Gastrocnemius medialis (tissue), 4 donors: ENCODE data around the gene ATP11A. TPM values are rescaled to one million over a fixed set of nuclear protein-coding genes. Genes with fewer than 3 reads are reported as not detected.
"Not testable (repeated sequence)": the region's sequence is repeated elsewhere in the genome, so short reads cannot be mapped to it uniquely, and the experiment has no call there.

Source experiments
- ATAC-seq, 2 donors: fragments of 150-250 bp; one replicate each; pipeline ENCODE4 v1.9.1; 2016
- DNase-seq, 2 donors: peaks; one replicate each; pipeline ENCODE4 v3.0.0-alpha.2; 2019
- H3K27ac ChIP-seq, 4 donors: fragments of 200-600 bp; sonication (generic); 1 replicate in 1 of 4; 2 replicates in 3 of 4; pipeline ENCODE4 v1.5.1; 2016 to 2018; ENCODE audit warnings: mild to moderate bottlenecking in 2 of 4, moderate library complexity in 1 of 4
- H3K27me3 ChIP-seq, 3 donors: fragments of 200-600 bp; sonication (generic) in 2 of 3; 1 replicate in 1 of 3; 2 replicates in 2 of 3; pipeline versions ENCODE4 v1.5.1 to v1.6.0; 2016 to 2019; ENCODE audit warnings: mild to moderate bottlenecking in 1 of 3, moderate library complexity in 1 of 3
- H3K36me3 ChIP-seq, 2 donors: fragments of 200-600 bp; sonication (generic) in 1 of 2; one replicate each; pipeline ENCODE4 v1.5.1; 2017 to 2018
- H3K4me1 ChIP-seq, 2 donors: fragments of 200-600 bp; sonication (generic) in 1 of 2; one replicate each; pipeline ENCODE4 v1.5.1; 2016 to 2017; ENCODE audit warnings: mild to moderate bottlenecking in 2 of 2
- H3K4me3 ChIP-seq, 4 donors: fragments of 200-600 bp; sonication (generic) in 3 of 4; 1 replicate in 1 of 4; 2 replicates in 3 of 4; pipeline ENCODE4 v1.5.1; 2016 to 2019; ENCODE audit warnings: mild to moderate bottlenecking in 2 of 4
- H3K9me3 ChIP-seq, 3 donors: fragments of 200-600 bp; sonication (generic) in 2 of 3; 1 replicate in 1 of 3; 2 replicates in 2 of 3; pipeline ENCODE4 v1.5.1; 2016 to 2019
- CTCF ChIP-seq, 5 experiments: fragments of 450-650 bp in 3 of 5; fragments of 200-600 bp in 2 of 5; sonication (generic) in 2 of 5; IDR thresholded peaks in 4 of 5; conservative IDR thresholded peaks in 1 of 5; 1 replicate in 4 of 5; 2 replicates in 1 of 5; pipeline ENCODE4 v1.5.1; 2016 to 2019; ENCODE audit warnings: antibody characterized with exemption in 5 of 5, mild to moderate bottlenecking in 3 of 5, moderate library complexity in 3 of 5
- POLR2A ChIP-seq, 2 donors: fragments of 450-650 bp; IDR thresholded peaks; one replicate each; pipeline ENCODE4 v1.6.1; 2017; ENCODE audit warnings: antibody characterized with exemption in 2 of 2, mild to moderate bottlenecking in 2 of 2, moderate library complexity in 2 of 2
- in situ Hi-C, 4 donors: fragments of 200-750 bp; cut with MboI; loops; one replicate each; pipeline versions ENCODE4 v1.15.0 to v1.8.0; 2017; ENCODE audit warnings: low sequenced_read_pairs in 4 of 4
- intact Hi-C: fragments of 100-400 bp; cut with DNase I; formaldehyde crosslinking; loops from one replicate; pipeline ENCODE4 v1.15.1; 2023; ENCODE audit warnings: low total_unique reads
- total RNA-seq, 4 donors: library from RNA; depleted of rRNA; stranded (reverse); fragments of >200 nt; gene quantifications; one replicate each; pipeline versions ENCODE4 v1.1.0 to v1.2.3, GENCODE V29; 2016

ATP11A gene
- total RNA-seq, 4 donors from 2014 or later: 10.0 to 14.2 (median 12.6) TPM

DNA sequence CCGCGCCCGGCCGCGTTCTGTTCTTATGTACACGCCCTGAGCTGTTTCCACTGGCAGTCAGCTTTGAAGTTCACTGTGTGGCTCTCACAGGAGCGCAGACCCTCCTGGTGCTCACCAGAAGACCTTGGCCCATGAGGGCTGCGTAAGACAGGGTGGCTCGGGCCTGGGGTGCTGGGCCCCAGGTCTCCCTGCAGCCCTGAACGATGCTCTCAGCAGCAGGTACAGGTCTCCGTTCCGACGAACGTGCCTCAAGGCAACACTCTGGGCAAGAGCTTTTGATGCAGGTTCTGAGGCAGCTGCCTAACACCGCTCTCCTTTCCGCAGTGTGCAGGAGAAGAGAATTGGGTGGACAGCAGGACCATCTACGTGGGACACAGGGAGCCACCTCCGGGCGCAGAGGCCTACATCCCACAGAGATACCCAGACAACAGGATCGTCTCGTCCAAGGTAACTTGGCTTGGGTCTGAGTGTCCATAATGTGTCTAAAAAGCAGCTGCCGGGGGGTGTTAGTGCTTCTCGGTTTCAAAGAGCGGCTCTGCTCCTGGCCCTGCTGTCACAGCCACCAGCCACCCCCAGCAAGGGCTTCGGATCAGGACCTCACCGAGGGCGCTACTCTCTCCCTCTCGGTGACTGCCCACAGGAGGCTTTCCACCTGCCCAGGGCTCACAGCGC, 95.1 kb downstream of the ATP11A start:
- ATAC-seq: no peak
- intact Hi-C loops: no loop called here

DNA sequence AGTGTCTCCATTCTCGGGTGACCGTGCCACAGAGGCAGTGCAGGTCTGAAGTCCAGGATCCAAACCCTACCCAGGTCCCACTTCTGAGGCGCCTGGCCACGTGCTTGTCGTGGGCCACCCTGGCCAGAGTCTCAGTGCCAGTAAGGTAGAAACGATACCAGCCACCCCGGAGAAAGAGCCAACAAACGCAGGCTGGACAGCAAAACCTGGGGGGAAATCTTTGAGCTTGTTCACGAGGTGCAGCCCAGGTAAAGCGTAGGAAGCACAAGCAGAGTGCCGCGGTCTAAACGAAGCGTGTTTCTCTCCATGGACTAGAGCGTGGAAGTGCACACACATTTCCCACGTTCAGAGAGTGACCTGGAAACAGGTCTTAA, 95.6 kb downstream of the ATP11A start:
- DNase-seq (no peak), ATAC-seq (no peak)
- intact Hi-C loops (no loop called here), in situ Hi-C loops (no loop called here)
- Histone ChIP-seq H3K4me3 (no peak overlapping the region), H3K27ac (no peak overlapping the region), H3K36me3 (peaks cover 0 to 7% of the 10 kb centered on the region in 2 donors), H3K27me3 (no peaks in the 10 kb centered on the region), H3K9me3 (no peaks in the 10 kb centered on the region), H3K4me1 (peaks cover 8 to 12% of the 10 kb centered on the region in 2 donors)
- no peak for TF ChIP-seq CTCF (IDR thresholded peaks at IDR 0.05 in 4 of 5, conservative IDR thresholded peaks at IDR 0.05 in 1 of 5)
- no peak for TF ChIP-seq POLR2A (IDR thresholded peaks at IDR 0.05)

More for the DNA sequence above, 95.1 kb downstream of the ATP11A start:
- Histone ChIP-seq H3K36me3 (peaks cover 0 to 7% of the 10 kb centered on the region in 2 donors), H3K4me3 (no peak overlapping the region), H3K27ac (no peak overlapping the region), H3K9me3 (no peaks in the 10 kb centered on the region), H3K27me3 (no peaks in the 10 kb centered on the region), H3K4me1 (peaks cover 8 to 12% of the 10 kb centered on the region in 2 donors)
- in situ Hi-C loops: no loop called here
- DNase-seq: no peak
- TF ChIP-seq POLR2A (IDR thresholded peaks at IDR 0.05) (no peak), CTCF (IDR thresholded peaks at IDR 0.05 in 4 of 5, conservative IDR thresholded peaks at IDR 0.05 in 1 of 5) (no peak)

DNA sequence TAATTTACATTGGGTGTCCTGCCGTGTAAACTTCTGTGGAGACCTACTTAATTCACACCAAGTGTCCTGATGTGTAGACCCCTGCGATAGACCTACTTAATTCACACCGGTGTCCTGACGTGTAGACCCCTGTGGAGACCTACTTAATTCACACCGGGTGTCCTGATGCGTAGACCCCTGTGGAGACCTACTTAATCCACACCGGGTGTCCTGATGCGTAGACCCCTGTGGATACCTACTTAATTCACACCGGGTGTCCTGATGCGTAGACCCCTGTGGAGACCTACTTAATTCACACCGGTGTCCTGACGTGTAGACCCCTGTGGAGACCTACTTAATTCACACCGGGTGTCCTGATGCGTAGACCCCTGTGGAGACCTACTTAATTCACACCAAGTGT, 97.0 kb downstream of the ATP11A start:
- intact Hi-C loops, in situ Hi-C loops, ATAC-seq, DNase-seq, H3K9me3 ChIP-seq, H3K4me3 ChIP-seq, H3K36me3 ChIP-seq, H3K27me3 ChIP-seq, H3K4me1 ChIP-seq, H3K27ac ChIP-seq: not testable (repeated sequence)

DNA sequence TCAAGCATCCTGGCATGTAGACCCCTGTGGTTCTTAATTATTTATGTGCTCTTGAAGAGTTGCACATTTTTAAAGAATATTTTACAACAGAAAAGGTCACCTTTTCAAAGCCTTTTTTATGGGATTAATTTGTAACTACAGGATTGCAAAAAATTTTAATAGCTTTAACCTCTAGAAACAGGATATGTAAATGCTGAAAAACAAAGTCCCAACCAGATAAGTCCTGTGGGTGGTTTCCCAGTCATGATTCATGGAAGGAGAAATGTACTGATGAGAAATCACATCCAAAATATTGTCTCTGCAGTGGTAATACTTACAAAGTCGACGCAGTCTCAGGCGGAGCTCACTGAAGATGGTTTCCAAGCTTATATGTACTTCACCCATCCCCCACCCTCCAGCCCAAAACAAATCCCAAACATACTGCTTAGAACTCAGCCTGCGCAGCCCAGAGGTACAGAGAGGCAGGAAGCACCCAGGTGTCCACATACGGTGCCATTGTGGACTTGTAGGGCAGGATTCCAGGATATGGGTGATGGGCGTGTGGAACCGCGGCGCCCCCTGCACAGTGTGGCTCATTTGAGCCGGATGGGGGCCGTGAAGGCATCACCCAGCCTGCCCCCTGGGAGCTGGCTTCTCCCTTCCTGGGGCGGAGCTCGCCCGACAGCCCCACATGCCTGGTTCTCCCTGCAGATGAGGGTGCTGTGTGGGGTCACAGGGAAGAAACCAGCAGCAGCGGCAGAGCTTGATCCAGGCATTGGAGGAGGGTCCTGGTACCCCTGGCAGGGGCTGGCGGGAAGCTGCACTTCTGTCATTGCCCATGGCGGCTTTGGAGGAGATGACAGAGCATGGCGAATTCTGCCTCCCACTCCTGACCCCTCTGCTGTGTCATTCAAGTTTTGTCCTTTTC, 101.2 kb downstream of the ATP11A start:
- DNase-seq: no peak
- TF ChIP-seq CTCF (IDR thresholded peaks at IDR 0.05 in 4 of 5, conservative IDR thresholded peaks at IDR 0.05 in 1 of 5): no peak
- no peak for TF ChIP-seq POLR2A (IDR thresholded peaks at IDR 0.05)
- no peak overlapping the region for H3K27ac ChIP-seq

More for the DNA sequence above, 101.2 kb downstream of the ATP11A start:
- in situ Hi-C loops: no loop called here
- Histone ChIP-seq H3K9me3 (no peaks in the 10 kb centered on the region), H3K27me3 (no peaks in the 10 kb centered on the region), H3K36me3 (no peaks in the 10 kb centered on the region), H3K4me3 (no peak overlapping the region), H3K4me1 (no peaks in the 10 kb centered on the region)
- ATAC-seq: no peak
- intact Hi-C loops: no loop called here
